ENCODE measurements around the gene FTCD. TPM values are rescaled to one million over a fixed set of nuclear protein-coding genes. Genes with fewer than 3 reads are reported as not detected.

FTCD gene
- total RNA-seq, 1 experiment from 2014 or later: 6.7 TPM

DNA sequence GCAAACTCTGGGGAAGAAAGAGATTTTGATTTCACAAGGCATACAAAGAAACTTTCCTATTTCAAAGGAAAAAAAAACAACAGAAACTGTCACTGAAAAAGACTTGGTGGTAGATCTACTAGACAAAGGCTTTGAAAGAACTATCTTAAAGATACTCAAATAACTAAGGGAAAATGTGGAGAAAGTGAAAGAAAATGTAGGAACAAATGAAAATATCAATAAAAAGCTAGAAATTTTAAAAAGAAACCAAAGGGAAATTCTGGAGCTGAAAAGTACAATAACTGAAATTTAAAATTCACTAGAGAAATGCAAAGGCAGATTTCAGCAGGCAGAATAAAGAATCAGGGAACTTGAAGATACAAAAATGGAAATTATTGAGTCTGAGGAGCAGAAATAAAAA lies 51.3 kb downstream of the FTCD start:
- H3K27me3 ChIP-seq (ENCODE audit: insufficient read depth, low read length): 0 out of 2 replicates have a peak, but pooled peaks cover 3% of the 10 kb centered on the region
- H4K5ac ChIP-seq (ENCODE audit: insufficient read length, low read depth, low read length): no peak overlapping the region
- H2BK20ac ChIP-seq (ENCODE audit: low read depth, low read length, poor library complexity, severe bottlenecking): no peak overlapping the region
- H3K79me1 ChIP-seq (ENCODE audit: insufficient read depth, low read depth, low read length, poor library complexity, severe bottlenecking): no peaks in the 10 kb centered on the region
- no peak overlapping the region for H4K8ac ChIP-seq (replicated peaks; ENCODE audit: insufficient read length, low read depth, low read length)
- H3K36me3 Mint-ChIP-seq (ENCODE audit: insufficient read depth in 1 of 3, low read depth in 3 of 3): peaks cover 36 to 68% (median 38%) of the 10 kb centered on the region in 3 experiments
- no peak overlapping the region for H3K27ac Mint-ChIP-seq
- no peak overlapping the region for H2AFZ ChIP-seq (ENCODE audit: low read length)
- no peak overlapping the region for H3K14ac ChIP-seq (ENCODE audit: insufficient read depth, low read length)
- H2BK12ac ChIP-seq (ENCODE audit: insufficient read length, low read depth, low read length): no peak overlapping the region
- H4K91ac ChIP-seq (ENCODE audit: insufficient read length, low read depth, low read length): no peak overlapping the region
- H3K4me2 ChIP-seq (ENCODE audit: insufficient read depth, insufficient read length, low read length): no peak overlapping the region
- peaks cover 6% of the 10 kb centered on the region for H3K27me3 Mint-ChIP-seq (ENCODE audit: low read depth)
- no peaks in the 10 kb centered on the region for H3K23me2 ChIP-seq (ENCODE audit: insufficient read length, low read depth, low read length, poor library complexity, severe bottlenecking)
- no peak overlapping the region for H3K18ac ChIP-seq (ENCODE audit: insufficient read length, low read depth, low read length)
- no peak overlapping the region for H3K4me3 Mint-ChIP-seq
- no peak overlapping the region for H3K4ac ChIP-seq (ENCODE audit: low read depth, low read length)
- peaks cover 48 to 64% of the 10 kb centered on the region in 2 experiments for H3K9me3 Mint-ChIP-seq
- no peaks in the 10 kb centered on the region; the same call in 1 of the 2 replicates for H3K79me2 ChIP-seq (ENCODE audit: insufficient read depth, low read length)
- no peaks in the 10 kb centered on the region; the same call in 1 of the 2 replicates for H3K4me1 ChIP-seq (ENCODE audit: insufficient read depth, low read length)
- no peak overlapping the region for H3K56ac ChIP-seq (ENCODE audit: insufficient read length, low read depth, low read length)
- H4K20me1 ChIP-seq (ENCODE audit: control insufficient read depth, insufficient read depth, insufficient read length): no peaks in the 10 kb centered on the region
- H3K9me3 ChIP-seq (ENCODE audit: control insufficient read depth, low read depth, low read length): no peaks in the 10 kb centered on the region
- TF ChIP-seq, protein P1, sequence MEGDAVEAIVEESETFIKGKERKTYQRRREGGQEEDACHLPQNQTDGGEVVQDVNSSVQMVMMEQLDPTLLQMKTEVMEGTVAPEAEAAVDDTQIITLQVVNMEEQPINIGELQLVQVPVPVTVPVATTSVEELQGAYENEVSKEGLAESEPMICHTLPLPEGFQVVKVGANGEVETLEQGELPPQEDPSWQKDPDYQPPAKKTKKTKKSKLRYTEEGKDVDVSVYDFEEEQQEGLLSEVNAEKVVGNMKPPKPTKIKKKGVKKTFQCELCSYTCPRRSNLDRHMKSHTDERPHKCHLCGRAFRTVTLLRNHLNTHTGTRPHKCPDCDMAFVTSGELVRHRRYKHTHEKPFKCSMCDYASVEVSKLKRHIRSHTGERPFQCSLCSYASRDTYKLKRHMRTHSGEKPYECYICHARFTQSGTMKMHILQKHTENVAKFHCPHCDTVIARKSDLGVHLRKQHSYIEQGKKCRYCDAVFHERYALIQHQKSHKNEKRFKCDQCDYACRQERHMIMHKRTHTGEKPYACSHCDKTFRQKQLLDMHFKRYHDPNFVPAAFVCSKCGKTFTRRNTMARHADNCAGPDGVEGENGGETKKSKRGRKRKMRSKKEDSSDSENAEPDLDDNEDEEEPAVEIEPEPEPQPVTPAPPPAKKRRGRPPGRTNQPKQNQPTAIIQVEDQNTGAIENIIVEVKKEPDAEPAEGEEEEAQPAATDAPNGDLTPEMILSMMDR (conservative IDR thresholded peaks at IDR 0.05): no peak
- no peak overlapping the region for H3K23ac ChIP-seq (ENCODE audit: insufficient read length, low read depth, low read length)
- no peak overlapping the region for H3K9ac ChIP-seq (ENCODE audit: extremely low read depth, insufficient read length, low read length)
- H3T11ph ChIP-seq (ENCODE audit: low read length): no peak overlapping the region
- H2BK120ac ChIP-seq (ENCODE audit: low read depth, low read length, poor library complexity, severe bottlenecking): no peak overlapping the region
- no peak overlapping the region for H3K27ac ChIP-seq (ENCODE audit: insufficient read length, low read depth, low read length)
- DNase-seq: no peak
- peaks cover 9 to 19% of the 10 kb centered on the region in 2 experiments for H3K4me1 Mint-ChIP-seq
- no peak overlapping the region for H2AK5ac ChIP-seq (ENCODE audit: insufficient read length, low read length)
- H2BK15ac ChIP-seq (ENCODE audit: low read depth, low read length): no peak overlapping the region
- H2BK5ac ChIP-seq (ENCODE audit: insufficient read length, low read length): no peak overlapping the region
